ENCODE data around the gene CRABP2.

Gene CRABP2

GRCh38 chr1:156689953-156690674 lies 15.3 kb downstream of the CRABP2 start:
- DNase-seq = no peak

- DNase-seq = peak; percentile 94
Measured at GRCh38 chr1:156689035-156689952, 16.1 kb downstream of the CRABP2 start.

- DNase-seq = no peak
Measured at GRCh38 chr1:156684227-156684782, 21.1 kb downstream of the CRABP2 start.

GRCh38 chr1:156682166-156682890 lies 23.1 kb downstream of the CRABP2 start:
- no peak for DNase-seq

- DNase-seq = no peak
Measured at GRCh38 chr1:156681196-156681960, 24.0 kb downstream of the CRABP2 start.

- no peak for DNase-seq
Measured at GRCh38 chr1:156680056-156680455, 25.3 kb downstream of the CRABP2 start.

GRCh38 chr1:156677616-156678596 lies 27.5 kb downstream of the CRABP2 start:
- DNase-seq = peak; percentile 85

GRCh38 chr1:156676820-156677615 lies 28.4 kb downstream of the CRABP2 start, which contains the start of gene NES:
Gene NES (minus strand): TSS chr1:156677407. CDS start chr1:156677264, 143 bp downstream.
- DNase-seq = peak; percentile 42

- DNase-seq = no peak
Measured at GRCh38 chr1:156676114-156676819, 29.1 kb downstream of the CRABP2 start.

GRCh38 chr1:156675210-156676113 lies 29.9 kb downstream of the CRABP2 start:
- peak; percentile 86 for DNase-seq

GRCh38 chr1:156673387-156674121 lies 31.8 kb downstream of the CRABP2 start:
- DNase-seq = no peak

- DNase-seq = no peak
Measured at GRCh38 chr1:156671804-156672203, 33.6 kb downstream of the CRABP2 start.

- no peak for DNase-seq
Measured at GRCh38 chr1:156670791-156671190, 34.6 kb downstream of the CRABP2 start.

- DNase-seq = no peak
Measured at GRCh38 chr1:156670359-156670758, 35.0 kb downstream of the CRABP2 start.

GRCh38 chr1:156669794-156670193 lies 35.6 kb downstream of the CRABP2 start:
- no peak for DNase-seq

GRCh38 chr1:156668801-156669637 lies 36.4 kb downstream of the CRABP2 start:
- DNase-seq = no peak

Data from NCI-H1694 (cell line).